RWPE2 (cell line): ENCODE measurements around the gene PCYT2.

Experiments used
- ATAC-seq: fragments of 200-7000 bp; cut with Tn5 transposase; 3 replicates; pipeline ENCODE4 v1.9.1; 2021; ENCODE audit warnings: low read depth
- DNase-seq: peaks from one replicate; pipeline ENCODE4 v3.0.0-alpha.2; 2020; ENCODE audit warnings: low spot score
- H3K27ac ChIP-seq: fragments of 450-650 bp; 2 replicates; pipeline ENCODE4 v1.5.1; 2017; ENCODE audit warnings: mild to moderate bottlenecking; ENCODE audit not compliant: poor library complexity, severe bottlenecking
- H3K27me3 ChIP-seq: fragments of 250-450 bp; sonication (Bioruptor Pico); 2 replicates; pipeline ENCODE4 v1.5.1; 2021; ENCODE audit warnings: mild to moderate bottlenecking, moderate library complexity; ENCODE audit not compliant: insufficient read depth, poor library complexity, severe bottlenecking
- H3K36me3 ChIP-seq: fragments of 250-450 bp; sonication (Bioruptor Pico); 2 replicates; pipeline ENCODE4 v1.5.1; 2020; ENCODE audit warnings: low read depth, mild to moderate bottlenecking, moderate library complexity
- H3K4me1 ChIP-seq: fragments of 250-450 bp; sonication (Bioruptor Pico); 2 replicates; pipeline ENCODE4 v1.5.1; 2021; ENCODE audit warnings: mild to moderate bottlenecking, moderate library complexity; ENCODE audit not compliant: insufficient read depth, poor library complexity, severe bottlenecking
- H3K4me3 ChIP-seq: fragments of 250-450 bp; sonication (Bioruptor Pico); 2 replicates; pipeline ENCODE4 v1.5.1; 2021; ENCODE audit warnings: mild to moderate bottlenecking, moderate library complexity; ENCODE audit not compliant: severe bottlenecking
- H3K9me3 ChIP-seq: fragments of 250-450 bp; sonication (Bioruptor Pico); 2 replicates; pipeline ENCODE4 v1.5.1; 2021; ENCODE audit warnings: mild to moderate bottlenecking, moderate library complexity; ENCODE audit not compliant: severe bottlenecking
- CTCF ChIP-seq: fragments of 450-650 bp; IDR thresholded peaks from one replicate; pipeline ENCODE4 v1.5.1; 2017; ENCODE audit warnings: mild to moderate bottlenecking, moderate library complexity; ENCODE audit not compliant: poor library complexity, severe bottlenecking

The PCYT2 gene

GRCh38 chr17:81934850-81935708 lies 23.9 kb upstream of the PCYT2 start:
- Histone ChIP-seq H3K27ac (no peak overlapping the region), H3K36me3 (peaks cover 24% of the 10 kb centered on the region), H3K4me1 (no peaks in the 10 kb centered on the region), H3K27me3 (no peaks in the 10 kb centered on the region), H3K4me3 (no peak overlapping the region), H3K9me3 (no peaks in the 10 kb centered on the region)
- TF ChIP-seq CTCF, result no peak
- DNase-seq (no peak), ATAC-seq (no peak)

GRCh38 chr17:81934098-81934757 lies 23.0 kb upstream of the PCYT2 start:
- Histone ChIP-seq H3K27me3 (no peaks in the 10 kb centered on the region), H3K4me1 (no peaks in the 10 kb centered on the region), H3K4me3 (no peak overlapping the region), H3K36me3 (peaks cover 24% of the 10 kb centered on the region), H3K9me3 (no peaks in the 10 kb centered on the region), H3K27ac (no peak overlapping the region)
- ATAC-seq (no peak), DNase-seq (no peak)
- no peak for TF ChIP-seq CTCF

GRCh38 chr17:81933178-81933699 lies 22.0 kb upstream of the PCYT2 start:
- Histone ChIP-seq H3K4me1 (no peaks in the 10 kb centered on the region), H3K9me3 (no peaks in the 10 kb centered on the region), H3K27ac (no peak overlapping the region), H3K4me3 (no peak overlapping the region), H3K36me3 (peaks cover 24% of the 10 kb centered on the region), H3K27me3 (no peaks in the 10 kb centered on the region)
- TF ChIP-seq CTCF, result no peak
- ATAC-seq (no peak), DNase-seq (no peak)

- TF ChIP-seq CTCF, result no peak
- H3K4me1 ChIP-seq, result no peaks in the 10 kb centered on the region
- no peaks in the 10 kb centered on the region for H3K27me3 ChIP-seq
- H3K4me3 ChIP-seq, result no peak overlapping the region
- H3K36me3 ChIP-seq, result peaks cover 24% of the 10 kb centered on the region
- ATAC-seq, result no peak
- no peak for DNase-seq
- H3K27ac ChIP-seq, result no peak overlapping the region
- H3K9me3 ChIP-seq, result no peaks in the 10 kb centered on the region
Measured at GRCh38 chr17:81932333-81932983, 21.3 kb upstream of the PCYT2 start.
